Testis (tissue), 2 donors: ENCODE data around the gene MYO19.

Source experiments
- POLR2A ChIP-seq: fragments of 450-650 bp; IDR thresholded peaks from one replicate; pipeline ENCODE4 v1.6.1; 2017; ENCODE audit warnings: antibody characterized with exemption, mild to moderate bottlenecking, moderate library complexity
- TF ChIP-seq, protein P1 (sequence below), 3 experiments: fragments of 450-650 bp in 2 of 3; fragments of 200-600 bp in 1 of 3; sonication (generic) in 1 of 3; IDR thresholded peaks; one replicate each; pipeline ENCODE4 v1.5.1; 2016 to 2019; ENCODE audit warnings: antibody characterized with exemption in 3 of 3, mild to moderate bottlenecking in 2 of 3, moderate library complexity in 1 of 3

GRCh38 chr17:36507266-36507665, 27.4 kb downstream of the MYO19 start:
- TF ChIP-seq, protein P1, sequence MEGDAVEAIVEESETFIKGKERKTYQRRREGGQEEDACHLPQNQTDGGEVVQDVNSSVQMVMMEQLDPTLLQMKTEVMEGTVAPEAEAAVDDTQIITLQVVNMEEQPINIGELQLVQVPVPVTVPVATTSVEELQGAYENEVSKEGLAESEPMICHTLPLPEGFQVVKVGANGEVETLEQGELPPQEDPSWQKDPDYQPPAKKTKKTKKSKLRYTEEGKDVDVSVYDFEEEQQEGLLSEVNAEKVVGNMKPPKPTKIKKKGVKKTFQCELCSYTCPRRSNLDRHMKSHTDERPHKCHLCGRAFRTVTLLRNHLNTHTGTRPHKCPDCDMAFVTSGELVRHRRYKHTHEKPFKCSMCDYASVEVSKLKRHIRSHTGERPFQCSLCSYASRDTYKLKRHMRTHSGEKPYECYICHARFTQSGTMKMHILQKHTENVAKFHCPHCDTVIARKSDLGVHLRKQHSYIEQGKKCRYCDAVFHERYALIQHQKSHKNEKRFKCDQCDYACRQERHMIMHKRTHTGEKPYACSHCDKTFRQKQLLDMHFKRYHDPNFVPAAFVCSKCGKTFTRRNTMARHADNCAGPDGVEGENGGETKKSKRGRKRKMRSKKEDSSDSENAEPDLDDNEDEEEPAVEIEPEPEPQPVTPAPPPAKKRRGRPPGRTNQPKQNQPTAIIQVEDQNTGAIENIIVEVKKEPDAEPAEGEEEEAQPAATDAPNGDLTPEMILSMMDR (IDR thresholded peaks at IDR 0.05): no peak
- TF ChIP-seq POLR2A: no peak
